GM23338 (cell line): Measurements from ENCODE around the gene WFS1. TPM values are rescaled to one million over a fixed set of nuclear protein-coding genes. Genes with fewer than 3 reads are reported as not detected.

Experiments
- ATAC-seq: fragments of 200-7000 bp; cut with Tn5 transposase; 3 replicates; pipeline ENCODE4 v1.9.1; 2020
- DNase-seq: peaks from one replicate; pipeline ENCODE4 v3.0.0-alpha.2; 2015; ENCODE audit warnings: low spot score
- H2AFZ ChIP-seq: fragments of 200-600 bp; sonication (generic); 2 replicates; pipeline ENCODE4 v1.8.0; 2016; ENCODE audit warnings: antibody characterized with exemption, mild to moderate bottlenecking, moderate library complexity
- H3F3A ChIP-seq: fragments of 200-600 bp; sonication (generic); replicated peaks from 2 replicates; pipeline ENCODE4 v1.8.0; 2017; ENCODE audit warnings: antibody characterized with exemption, mixed run types, low read depth
- H3K27ac ChIP-seq: fragments of 200-600 bp; sonication (generic); 2 replicates; pipeline ENCODE4 v1.6.1; 2016; ENCODE audit warnings: low read depth
- H3K27me3 ChIP-seq: fragments of 200-600 bp; sonication (generic); 2 replicates; pipeline ENCODE4 v1.8.0; 2016; ENCODE audit warnings: mild to moderate bottlenecking, mixed run types, moderate library complexity; ENCODE audit not compliant: insufficient read depth
- H3K36me3 ChIP-seq: fragments of 200-600 bp; sonication (generic); 2 replicates; pipeline ENCODE4 v1.8.0; 2016; ENCODE audit warnings: mild to moderate bottlenecking; ENCODE audit not compliant: insufficient read depth
- H3K4me1 ChIP-seq: fragments of 200-600 bp; sonication (generic); 2 replicates; pipeline ENCODE4 v1.8.0; 2016; ENCODE audit warnings: mild to moderate bottlenecking, moderate library complexity; ENCODE audit not compliant: insufficient read depth
- H3K4me2 ChIP-seq: fragments of 200-600 bp; sonication (generic); 2 replicates; pipeline ENCODE4 v1.7.1; 2017; ENCODE audit warnings: mixed run types
- H3K4me3 ChIP-seq: fragments of 200-600 bp; sonication (generic); 2 replicates; pipeline ENCODE4 v1.6.1; 2016; ENCODE audit warnings: mixed run types
- H3K79me2 ChIP-seq: fragments of 200-600 bp; sonication (generic); replicated peaks from 2 replicates; pipeline ENCODE4 v1.8.0; 2017; ENCODE audit warnings: mild to moderate bottlenecking; ENCODE audit not compliant: insufficient read depth
- H3K9me2 ChIP-seq: fragments of 200-600 bp; sonication (generic); 2 replicates; pipeline ENCODE4 v1.8.0; 2017; ENCODE audit not compliant: insufficient read depth
- H4K20me1 ChIP-seq: fragments of 200-600 bp; sonication (generic); replicated peaks from 2 replicates; pipeline ENCODE4 v1.8.0; 2017; ENCODE audit warnings: mild to moderate bottlenecking; ENCODE audit not compliant: insufficient read depth
- H3K27ac Mint-ChIP-seq: 2 replicates; pipeline ENCODE4 v1.8.0; 2020; ENCODE audit warnings: inconsistent platforms, mild to moderate bottlenecking, moderate library complexity, mixed read lengths
- H3K27me3 Mint-ChIP-seq: 3 replicates; pipeline ENCODE4 v1.8.0; 2022; ENCODE audit warnings: low read depth, mild to moderate bottlenecking, moderate library complexity, mixed read lengths, inconsistent platforms; ENCODE audit not compliant: insufficient read depth, poor library complexity
- H3K36me3 Mint-ChIP-seq: 3 replicates; pipeline ENCODE4 v1.8.0; 2021; ENCODE audit warnings: low read depth, mild to moderate bottlenecking, inconsistent platforms, moderate library complexity, mixed read lengths
- H3K4me1 Mint-ChIP-seq: 3 replicates; pipeline ENCODE4 v1.8.0; 2020; ENCODE audit warnings: mild to moderate bottlenecking, inconsistent platforms, mixed read lengths
- H3K4me3 Mint-ChIP-seq: 3 replicates; pipeline ENCODE4 v1.8.0; 2021; ENCODE audit warnings: moderate library complexity, mild to moderate bottlenecking, inconsistent platforms, mixed read lengths
- H3K9me3 Mint-ChIP-seq: 3 replicates; pipeline ENCODE4 v1.8.0; 2020; ENCODE audit warnings: moderate library complexity, mild to moderate bottlenecking, inconsistent platforms, mixed read lengths
- ETS1 ChIP-seq: IDR thresholded peaks from 2 replicates; pipeline ENCODE4 v1.6.1; 2016; ENCODE audit warnings: antibody characterized with exemption
- STAT1 ChIP-seq: IDR thresholded peaks from one replicate; pipeline ENCODE4 v1.6.1; 2016; ENCODE audit warnings: antibody characterized with exemption; ENCODE audit not compliant: unreplicated experiment
- ZNF462 ChIP-seq: fragments of 250-450 bp; sonication (Bioruptor Pico); IDR thresholded peaks from 2 replicates; pipeline ENCODE4 v1.5.0; 2020; ENCODE audit warnings: mild to moderate bottlenecking, moderate library complexity
- polyA plus RNA-seq: library from polyadenylated mRNA; unstranded; fragments of >200 nt; fragmentation: Nextera tagmentation; extraction: Ambion mirVana; gene quantifications from 2 replicates; pipeline ENCODE4 v1.2.1, GENCODE V29; 2016
- total RNA-seq: library from RNA; depleted of rRNA; stranded (reverse); fragments of >200 nt; shearing (Covaris generic); gene quantifications from 2 replicates; pipeline ENCODE4 v1.2.3, GENCODE V29; 2014

WFS1 gene
- total and polyA plus RNA-seq, 2 experiments from 2014 or later: 24.7 to 45.4 TPM

GRCh38 chr4:6336166-6336565 lies 66.5 kb downstream of the WFS1 start:
- H3K36me3 ChIP-seq: no peaks in the 10 kb centered on the region
- H3K4me1 Mint-ChIP-seq: peaks cover 29% of the 10 kb centered on the region
- DNase-seq: no peak

More at GRCh38 chr4:6336166-6336565, 66.5 kb downstream of the WFS1 start:
- Histone ChIP-seq H3K27ac (no peak overlapping the region), H3K27me3 (no peaks in the 10 kb centered on the region), H2AFZ (no peak overlapping the region), H3K4me1 (peaks cover 12% of the 10 kb centered on the region; the same call in 1 of the 2 replicates), H3K4me3 (no peak overlapping the region), H3K79me2 (no peaks in the 10 kb centered on the region), H3K9me2 (no peaks in the 10 kb centered on the region), H3K4me2 (no peak overlapping the region), H3F3A (no peaks in the 10 kb centered on the region), H4K20me1 (no peaks in the 10 kb centered on the region)
- TF ChIP-seq ZNF462 (CRISPR knock-in tag) (no peak), ETS1 (no peak), STAT1 (no peak)
- Mint-ChIP-seq H3K4me3 (no peak overlapping the region), H3K27me3 (peaks cover 19% of the 10 kb centered on the region), H3K9me3 (peaks cover 22% of the 10 kb centered on the region; the same call in 2 of the 3 replicates), H3K27ac (no peak overlapping the region), H3K36me3 (peaks cover 10% of the 10 kb centered on the region; the same call in 2 of the 3 replicates)
- no peak for ATAC-seq
